ENCODE data around the gene THPO. TPM values are rescaled to one million over a fixed set of nuclear protein-coding genes. Genes with fewer than 3 reads are reported as not detected.
A peak's percentile ranks its signal among the peaks of the same experiment; 100 is the strongest.

Gene THPO
- total and polyA plus RNA-seq, 4 donors, result 3.9 to 14.4 (median 8.9) TPM

DNA sequence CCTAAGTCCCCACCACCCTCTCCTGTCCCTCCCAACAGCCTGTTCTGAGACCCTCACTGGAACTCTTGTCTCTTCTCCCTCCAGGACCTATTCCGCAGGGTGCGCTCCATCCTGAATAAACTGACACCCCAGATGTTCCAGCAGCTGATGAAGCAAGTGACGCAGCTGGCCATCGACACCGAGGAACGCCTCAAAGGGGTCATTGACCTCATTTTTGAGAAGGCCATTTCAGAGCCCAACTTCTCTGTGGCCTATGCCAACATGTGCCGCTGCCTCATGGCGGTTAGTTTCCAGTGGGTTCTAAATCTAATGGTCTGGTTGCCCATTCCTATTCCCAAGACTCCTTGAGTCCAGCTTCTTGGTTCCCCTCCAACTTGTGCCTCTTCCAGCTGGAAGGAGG, 54.3 kb downstream of the THPO start:
- TF ChIP-seq RXRA (IDR thresholded peaks at IDR 0.05) (peak; percentile 54 to 72), EGR1 (IDR thresholded peaks at IDR 0.05; ENCODE audit: low read depth in 2 of 2) (no peak)
- H3K27me3 ChIP-seq (ENCODE audit: control insufficient read depth in 4 of 4, insufficient read depth in 4 of 4, low read length in 3 of 4), result no peaks in the 10 kb centered on the region
- DNase-seq (ENCODE audit: low spot score), result no peak
- H3K9ac ChIP-seq (ENCODE audit: low read depth in 1 of 2, low read length in 2 of 2), result no peak overlapping the region
- H3K36me3 ChIP-seq (ENCODE audit: control insufficient read depth in 4 of 4, insufficient read depth in 3 of 4, low read depth in 1 of 4, low read length in 3 of 4), result peaks cover 57 to 84% (median 80%) of the 10 kb centered on the region in 4 donors
- peak overlapping the region in 1 of 2 donors; percentile 29 for H3K27ac ChIP-seq (ENCODE audit: low read depth in 1 of 2, low read length in 2 of 2)
- H3K4me1 ChIP-seq (ENCODE audit: control insufficient read depth in 4 of 4, insufficient read depth in 4 of 4, low read length in 3 of 4), result peaks cover 15 to 44% (median 39%) of the 10 kb centered on the region in 4 donors
- 60% methylated on average over 8 of the region's 8 CpGs for WGBS
- no peak overlapping the region for H3K4me3 ChIP-seq (ENCODE audit: low read depth in 1 of 3, low read length in 3 of 3)
- H3K9me3 ChIP-seq (ENCODE audit: control insufficient read depth in 4 of 4, low read length in 3 of 4), result no peaks in the 10 kb centered on the region

DNA sequence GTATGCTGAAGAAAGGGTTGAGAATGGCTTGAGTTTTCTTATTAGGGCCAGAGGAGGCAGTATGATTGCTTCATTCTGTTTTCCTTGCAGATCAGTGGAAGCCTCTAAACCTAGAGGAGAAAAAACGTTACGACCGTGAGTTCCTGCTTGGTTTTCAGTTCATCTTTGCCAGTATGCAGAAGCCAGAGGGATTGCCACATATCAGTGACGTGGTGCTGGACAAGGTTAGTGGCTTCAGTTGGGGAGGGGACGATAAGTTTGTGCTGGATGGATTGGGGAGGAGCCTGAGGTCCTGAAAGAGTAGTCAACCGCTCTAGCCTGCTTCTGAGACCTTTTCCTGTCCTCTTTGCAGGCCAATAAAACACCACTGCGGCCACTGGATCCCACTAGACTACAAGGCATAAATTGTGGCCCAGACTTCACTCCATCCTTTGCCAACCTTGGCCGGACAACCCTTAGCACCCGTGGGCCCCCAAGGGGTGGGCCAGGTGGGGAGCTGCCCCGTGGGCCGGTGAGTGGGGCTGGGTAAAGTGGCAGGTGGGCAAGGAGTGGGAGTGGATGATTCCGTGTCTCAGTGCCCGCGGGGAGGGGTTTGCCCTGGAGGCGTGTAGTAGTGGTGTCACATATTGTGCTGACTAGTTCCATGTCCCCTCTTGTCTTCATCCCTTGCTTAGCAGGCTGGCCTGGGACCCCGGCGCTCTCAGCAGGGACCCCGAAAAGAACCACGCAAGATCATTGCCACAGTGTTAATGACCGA, 55.1 kb downstream of the THPO start:
- no peak for DNase-seq (ENCODE audit: low spot score)
- peaks cover 49 to 80% (median 76%) of the 10 kb centered on the region in 4 donors for H3K36me3 ChIP-seq (ENCODE audit: control insufficient read depth in 4 of 4, insufficient read depth in 3 of 4, low read depth in 1 of 4, low read length in 3 of 4)
- peaks cover 15 to 50% (median 47%) of the 10 kb centered on the region in 4 donors for H3K4me1 ChIP-seq (ENCODE audit: control insufficient read depth in 4 of 4, insufficient read depth in 4 of 4, low read length in 3 of 4)
- H3K27ac ChIP-seq (ENCODE audit: low read depth in 1 of 2, low read length in 2 of 2), result peak overlapping the region; percentile 49 to 72
- H3K9me3 ChIP-seq (ENCODE audit: control insufficient read depth in 4 of 4, low read length in 3 of 4), result no peaks in the 10 kb centered on the region
- H3K27me3 ChIP-seq (ENCODE audit: control insufficient read depth in 4 of 4, insufficient read depth in 4 of 4, low read length in 3 of 4), result no peaks in the 10 kb centered on the region
- H3K9ac ChIP-seq (ENCODE audit: low read depth in 1 of 2, low read length in 2 of 2), result peak overlapping the region in 1 of 2 donors; percentile 33
- TF ChIP-seq FOXA2 (IDR thresholded peaks at IDR 0.05), result peak; percentile 22
- TF ChIP-seq, protein P1, sequence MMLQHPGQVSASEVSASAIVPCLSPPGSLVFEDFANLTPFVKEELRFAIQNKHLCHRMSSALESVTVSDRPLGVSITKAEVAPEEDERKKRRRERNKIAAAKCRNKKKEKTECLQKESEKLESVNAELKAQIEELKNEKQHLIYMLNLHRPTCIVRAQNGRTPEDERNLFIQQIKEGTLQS (IDR thresholded peaks at IDR 0.05), result no peak
- TF ChIP-seq EGR1 (IDR thresholded peaks at IDR 0.05; ENCODE audit: low read depth in 2 of 2), result no peak
- TF ChIP-seq, protein P2, sequence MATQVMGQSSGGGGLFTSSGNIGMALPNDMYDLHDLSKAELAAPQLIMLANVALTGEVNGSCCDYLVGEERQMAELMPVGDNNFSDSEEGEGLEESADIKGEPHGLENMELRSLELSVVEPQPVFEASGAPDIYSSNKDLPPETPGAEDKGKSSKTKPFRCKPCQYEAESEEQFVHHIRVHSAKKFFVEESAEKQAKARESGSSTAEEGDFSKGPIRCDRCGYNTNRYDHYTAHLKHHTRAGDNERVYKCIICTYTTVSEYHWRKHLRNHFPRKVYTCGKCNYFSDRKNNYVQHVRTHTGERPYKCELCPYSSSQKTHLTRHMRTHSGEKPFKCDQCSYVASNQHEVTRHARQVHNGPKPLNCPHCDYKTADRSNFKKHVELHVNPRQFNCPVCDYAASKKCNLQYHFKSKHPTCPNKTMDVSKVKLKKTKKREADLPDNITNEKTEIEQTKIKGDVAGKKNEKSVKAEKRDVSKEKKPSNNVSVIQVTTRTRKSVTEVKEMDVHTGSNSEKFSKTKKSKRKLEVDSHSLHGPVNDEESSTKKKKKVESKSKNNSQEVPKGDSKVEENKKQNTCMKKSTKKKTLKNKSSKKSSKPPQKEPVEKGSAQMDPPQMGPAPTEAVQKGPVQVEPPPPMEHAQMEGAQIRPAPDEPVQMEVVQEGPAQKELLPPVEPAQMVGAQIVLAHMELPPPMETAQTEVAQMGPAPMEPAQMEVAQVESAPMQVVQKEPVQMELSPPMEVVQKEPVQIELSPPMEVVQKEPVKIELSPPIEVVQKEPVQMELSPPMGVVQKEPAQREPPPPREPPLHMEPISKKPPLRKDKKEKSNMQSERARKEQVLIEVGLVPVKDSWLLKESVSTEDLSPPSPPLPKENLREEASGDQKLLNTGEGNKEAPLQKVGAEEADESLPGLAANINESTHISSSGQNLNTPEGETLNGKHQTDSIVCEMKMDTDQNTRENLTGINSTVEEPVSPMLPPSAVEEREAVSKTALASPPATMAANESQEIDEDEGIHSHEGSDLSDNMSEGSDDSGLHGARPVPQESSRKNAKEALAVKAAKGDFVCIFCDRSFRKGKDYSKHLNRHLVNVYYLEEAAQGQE (IDR thresholded peaks at IDR 0.05), result no peak
- no peak for TF ChIP-seq FOXA1 (IDR thresholded peaks at IDR 0.05)
- TF ChIP-seq SP1 (IDR thresholded peaks at IDR 0.05), result no peak
- TF ChIP-seq RAD21 (IDR thresholded peaks at IDR 0.05), result peak; percentile 5 to 13
- TF ChIP-seq YY1 (IDR thresholded peaks at IDR 0.05), result peak; percentile 42
- TF ChIP-seq JUND (IDR thresholded peaks at IDR 0.05), result peak in 1 of 2 donors; percentile 64
- peak in 1 of 2 donors; percentile 67 for TF ChIP-seq RXRA (IDR thresholded peaks at IDR 0.05)
- TF ChIP-seq, protein P3, sequence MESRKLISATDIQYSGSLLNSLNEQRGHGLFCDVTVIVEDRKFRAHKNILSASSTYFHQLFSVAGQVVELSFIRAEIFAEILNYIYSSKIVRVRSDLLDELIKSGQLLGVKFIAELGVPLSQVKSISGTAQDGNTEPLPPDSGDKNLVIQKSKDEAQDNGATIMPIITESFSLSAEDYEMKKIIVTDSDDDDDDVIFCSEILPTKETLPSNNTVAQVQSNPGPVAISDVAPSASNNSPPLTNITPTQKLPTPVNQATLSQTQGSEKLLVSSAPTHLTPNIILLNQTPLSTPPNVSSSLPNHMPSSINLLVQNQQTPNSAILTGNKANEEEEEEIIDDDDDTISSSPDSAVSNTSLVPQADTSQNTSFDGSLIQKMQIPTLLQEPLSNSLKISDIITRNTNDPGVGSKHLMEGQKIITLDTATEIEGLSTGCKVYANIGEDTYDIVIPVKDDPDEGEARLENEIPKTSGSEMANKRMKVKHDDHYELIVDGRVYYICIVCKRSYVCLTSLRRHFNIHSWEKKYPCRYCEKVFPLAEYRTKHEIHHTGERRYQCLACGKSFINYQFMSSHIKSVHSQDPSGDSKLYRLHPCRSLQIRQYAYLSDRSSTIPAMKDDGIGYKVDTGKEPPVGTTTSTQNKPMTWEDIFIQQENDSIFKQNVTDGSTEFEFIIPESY (IDR thresholded peaks at IDR 0.05), result peak; percentile 41
- peak in 1 of 2 donors; percentile 55 for TF ChIP-seq HNF4A (conservative IDR thresholded peaks at IDR 0.05)
- H3K4me3 ChIP-seq (ENCODE audit: low read depth in 1 of 3, low read length in 3 of 3), result no peak overlapping the region
- 74% methylated on average over 20 of the region's 20 CpGs for WGBS

Small RNA genes lying within 50 kb of the gene (small RNA-seq; reads per million reads assigned to genes)
- gene SNORD66, result 334 reads per million, percentile 99 among the genes with 10 or more reads in this experiment

Other genes with a start within 250 kb of the THPO start
- gene EIF2B5, start 242.8 kb downstream of the THPO start, total RNA-seq, result 10 to 100 TPM; 28.2 to 34.3 TPM
- gene EIF2B5, start 242.8 kb downstream of the THPO start, polyA plus RNA-seq, result 10 to 100 TPM; 19.0 to 20.6 TPM
- 10 to 100 TPM; 19.2 to 26.3 TPM for gene DVL3, start 222.8 kb downstream of the THPO start, total RNA-seq
- 10 to 100 TPM in 1 of 2 donors, 1 to 10 TPM in 1; 8.6 to 15.7 TPM for gene DVL3, start 222.8 kb downstream of the THPO start, polyA plus RNA-seq
- gene AP2M1, start 203.4 kb downstream of the THPO start, total RNA-seq, result 100 to 1,000 TPM; 114 to 200 TPM
- gene AP2M1, start 203.4 kb downstream of the THPO start, polyA plus RNA-seq, result 100 to 1,000 TPM in 1 of 2 donors, 10 to 100 TPM in 1; 71.9 to 155 TPM
- gene ABCF3, start 192.0 kb downstream of the THPO start, total RNA-seq, result 10 to 100 TPM; 28.1 to 59.2 TPM
- 10 to 100 TPM; 29.7 to 37.8 TPM for gene ABCF3, start 192.0 kb downstream of the THPO start, polyA plus RNA-seq
- gene VWA5B2, start 148.6 kb downstream of the THPO start, total RNA-seq, result under 1 TPM; under 0.01 to 0.14 TPM
- gene VWA5B2, start 148.6 kb downstream of the THPO start, polyA plus RNA-seq, result under 1 TPM in 1 of 2 donors, not detected in 1; 0.08 TPM
- gene ALG3, start 129.2 kb downstream of the THPO start, total RNA-seq, result 10 to 100 TPM; 27.7 to 64.5 TPM
- 10 to 100 TPM; 64.4 to 78.6 TPM for gene ALG3, start 129.2 kb downstream of the THPO start, polyA plus RNA-seq
- gene EEF1AKMT4, start 128.5 kb downstream of the THPO start, total RNA-seq, result 10 to 100 TPM in 1 of 2 donors, 1 to 10 TPM in 1; 2.1 to 11.0 TPM
- 10 to 100 TPM; 10.6 to 13.9 TPM for gene EEF1AKMT4, start 128.5 kb downstream of the THPO start, polyA plus RNA-seq
- not detected for gene CAMK2N2, start 116.7 kb downstream of the THPO start, total RNA-seq
- under 1 TPM in 1 of 2 donors, not detected in 1; 0.61 TPM for gene CAMK2N2, start 116.7 kb downstream of the THPO start, polyA plus RNA-seq
- gene ECE2, start 102.2 kb downstream of the THPO start, total RNA-seq, result not detected
- not detected for gene ECE2, start 102.2 kb downstream of the THPO start, polyA plus RNA-seq
- gene PSMD2, start 79.0 kb downstream of the THPO start, total RNA-seq, result 100 to 1,000 TPM; 200 to 213 TPM
- gene PSMD2, start 79.0 kb downstream of the THPO start, polyA plus RNA-seq, result 100 to 1,000 TPM in 1 of 2 donors, 10 to 100 TPM in 1; 77.5 to 122 TPM
- gene EIF4G1, start 63.6 kb downstream of the THPO start, total RNA-seq, result 100 to 1,000 TPM; 162 to 329 TPM
- gene EIF4G1, start 63.6 kb downstream of the THPO start, polyA plus RNA-seq, result 100 to 1,000 TPM; 140 to 253 TPM
- gene FAM131A, start 40.6 kb downstream of the THPO start, total RNA-seq, result 1 to 10 TPM; 3.5 to 5.7 TPM
- 1 to 10 TPM in 1 of 2 donors, under 1 TPM in 1; 0.81 to 1.9 TPM for gene FAM131A, start 40.6 kb downstream of the THPO start, polyA plus RNA-seq
- gene CLCN2, start 16.6 kb downstream of the THPO start, total RNA-seq, result 1 to 10 TPM; 3.6 to 3.9 TPM
- 1 to 10 TPM; 1.1 to 1.6 TPM for gene CLCN2, start 16.6 kb downstream of the THPO start, polyA plus RNA-seq
- gene POLR2H, start 16.5 kb downstream of the THPO start, total RNA-seq, result 10 to 100 TPM; 25.7 to 55.7 TPM
- gene POLR2H, start 16.5 kb downstream of the THPO start, polyA plus RNA-seq, result 10 to 100 TPM; 43.1 to 43.9 TPM
- gene CHRD, start 1.8 kb upstream of the THPO start, total RNA-seq, result 10 to 100 TPM; 21.7 to 66.4 TPM
- gene CHRD, start 1.8 kb upstream of the THPO start, polyA plus RNA-seq, result 10 to 100 TPM in 1 of 2 donors, 1 to 10 TPM in 1; 9.2 to 48.1 TPM
- 1 to 10 TPM in 1 of 2 donors, under 1 TPM in 1; 0.84 to 1.8 TPM for gene EPHB3, start 183.6 kb upstream of the THPO start, total RNA-seq
- gene EPHB3, start 183.6 kb upstream of the THPO start, polyA plus RNA-seq, result under 1 TPM; 0.14 to 0.51 TPM

All from liver (tissue), 10 donors.